OCI-LY7 (cell line): ENCODE data around the gene TIMM8B. TPM values are rescaled to one million over a fixed set of nuclear protein-coding genes. Genes with fewer than 3 reads are reported as not detected.

Source experiments
- BruUV-seq: library from RNA; stranded (reverse); fragments of 400-500 nt; replicated peaks from 2 replicates; lab custom pipeline; 2021; lab: Mats Ljungman, UMichigan
- CTCF ChIA-PET: fragments of 300-600 bp; sonication (Branson Sonifier 250); formaldehyde crosslinking; loops from one replicate; lab custom pipeline; 2022; ENCODE audit warnings: antibody characterized with exemption; ENCODE audit not compliant: unreplicated experiment; lab: Charles Lee
- POLR2A ChIA-PET: fragments of 300-600 bp; sonication (Branson Sonifier 250); formaldehyde crosslinking; loops from one replicate; lab custom pipeline; 2022; ENCODE audit warnings: antibody characterized with exemption; lab: Charles Lee
- DNase-seq: peaks from one replicate; pipeline ENCODE4 v3.0.0-alpha.2; 2015; ENCODE audit warnings: low spot score
- H2AFZ ChIP-seq: fragments of 200-600 bp; sonication (generic), shearing (Covaris generic); 2 replicates; pipeline ENCODE4 v1.6.1; 2014; ENCODE audit warnings: mild to moderate bottlenecking, antibody characterized with exemption, low read length, moderate library complexity
- H3K27ac ChIP-seq: fragments of 200-600 bp; sonication (generic); 2 replicates; pipeline ENCODE4 v1.5.1; 2014; ENCODE audit warnings: mixed run types, low read depth, mild to moderate bottlenecking, moderate library complexity, low read length, inconsistent platforms; ENCODE audit not compliant: poor library complexity, severe bottlenecking
- H3K36me3 ChIP-seq: fragments of 200-600 bp; sonication (generic); 2 replicates; pipeline ENCODE4 v1.6.1; 2014; ENCODE audit warnings: mild to moderate bottlenecking, antibody characterized with exemption, low read length, moderate library complexity, mixed read lengths; ENCODE audit not compliant: insufficient read depth
- H3K4me1 ChIP-seq: fragments of 200-600 bp; sonication (generic); 2 replicates; pipeline ENCODE4 v1.5.1; 2014; ENCODE audit warnings: mild to moderate bottlenecking, low read length; ENCODE audit not compliant: insufficient read depth, poor library complexity, severe bottlenecking
- H3K4me2 ChIP-seq: fragments of 200-600 bp; sonication (generic); 2 replicates; pipeline ENCODE4 v1.6.1; 2014; ENCODE audit warnings: mild to moderate bottlenecking, low read length
- H3K4me3 ChIP-seq: fragments of 200-600 bp; sonication (generic); 2 replicates; pipeline ENCODE4 v1.5.1; 2014; ENCODE audit warnings: mild to moderate bottlenecking, low read depth, low read length; ENCODE audit not compliant: poor library complexity, severe bottlenecking
- H3K79me2 ChIP-seq: fragments of 200-600 bp; sonication (generic); 2 replicates; pipeline ENCODE4 v1.6.1; 2016; ENCODE audit warnings: low read depth, mild to moderate bottlenecking, low read length, moderate library complexity, mixed read lengths; ENCODE audit not compliant: insufficient read depth
- H3K9me2 ChIP-seq: fragments of 200-600 bp; sonication (generic); 2 replicates; pipeline ENCODE4 v1.6.1; 2016; ENCODE audit warnings: mild to moderate bottlenecking, low read length, mixed read lengths; ENCODE audit not compliant: insufficient read depth
- H3K9me3 ChIP-seq: fragments of 200-600 bp; sonication (generic); 2 replicates; pipeline ENCODE4 v1.6.1; 2014; ENCODE audit warnings: mild to moderate bottlenecking, mixed run types, low read length, mixed read lengths
- H4K20me1 ChIP-seq: fragments of 200-600 bp; sonication (generic); 2 replicates; pipeline ENCODE4 v1.6.1; 2014; ENCODE audit warnings: mild to moderate bottlenecking, antibody characterized with exemption, low read length, moderate library complexity, mixed read lengths; ENCODE audit not compliant: insufficient read depth
- CTCF ChIP-seq: fragments of 200-600 bp; sonication (generic); conservative IDR thresholded peaks from 2 replicates; pipeline ENCODE4 v1.5.1; 2014; ENCODE audit warnings: mild to moderate bottlenecking, antibody characterized with exemption, low read length, moderate library complexity, mixed read lengths
- EZH2phosphoT487 ChIP-seq: fragments of 200-600 bp; sonication (generic); IDR thresholded peaks from 2 replicates; pipeline ENCODE4 v1.6.1; 2018; ENCODE audit warnings: low read depth, borderline replicate concordance, mild to moderate bottlenecking, mixed run types, antibody characterized with exemption, low read length, moderate library complexity, mixed read lengths
- intact Hi-C: fragments of 100-400 bp; cut with micrococcal nuclease; formaldehyde crosslinking; loops from one replicate; pipeline ENCODE4 v1.10.0; 2022; ENCODE audit not compliant: unreplicated experiment
- total RNA-seq, 2 experiments: library from RNA; depleted of rRNA in 1 of 2; stranded (reverse); fragments of >200 nt in 1 of 2; shearing (Covaris generic) in 1 of 2; gene quantifications; 2 replicates each; pipeline ENCODE4 v1.2.3, GENCODE V29; 2014 to 2022

TIMM8B gene
- total RNA-seq, 2 experiments from 2014 or later = 58.2 to 71.3 TPM

GRCh38 chr11:112113539-112114457 lies 27.2 kb upstream of the TIMM8B start:
- ChIA-PET POLR2A (interaction anchor here (0.6 to 1.4 kb wide), 5 partner anchors 13 to 181 kb away, joined by 3 to 4 read pairs (median 3); no protein-coding TSS in a partner anchor), CTCF (interaction anchor here (0.5 to 1.8 kb wide), 3 partner anchors 8 to 167 kb away, joined by 3 to 5 read pairs (median 5); no protein-coding TSS in a partner anchor)
- no peaks in the 10 kb centered on the region for H3K36me3 ChIP-seq
- peak overlapping the region; percentile 7; the same call in 1 of the 2 replicates for H2AFZ ChIP-seq
- H4K20me1 ChIP-seq = no peaks in the 10 kb centered on the region
- peak; percentile 67 for DNase-seq
- no TSS peak for BruUV-seq
- no peaks in the 10 kb centered on the region for H3K79me2 ChIP-seq
- TF ChIP-seq CTCF (peak; percentile 84), EZH2phosphoT487 (no peak)
- intact Hi-C loops = loop anchor here (2.0 kb wide), 1 partner anchor 167 kb away; no protein-coding TSS in a partner anchor
- 0 out of 2 replicates have a peak, but pooled peaks cover 7% of the 10 kb centered on the region for H3K9me3 ChIP-seq
- no peaks in the 10 kb centered on the region for H3K9me2 ChIP-seq
- H3K27ac ChIP-seq = no peak overlapping the region
- no peak overlapping the region for H3K4me3 ChIP-seq
- H3K4me1 ChIP-seq = no peaks in the 10 kb centered on the region
- no peak overlapping the region for H3K4me2 ChIP-seq

GRCh38 chr11:112106070-112106469 lies 19.5 kb upstream of the TIMM8B start:
- no peak for DNase-seq
- H3K27ac ChIP-seq = no peak overlapping the region
- H3K4me2 ChIP-seq = no peak overlapping the region
- H3K79me2 ChIP-seq = no peaks in the 10 kb centered on the region
- ChIA-PET CTCF (no interaction called here), POLR2A (interaction anchor here (0.6 kb wide), 1 partner anchor 64 kb away, joined by 4 read pairs; no protein-coding TSS in a partner anchor)
- TF ChIP-seq EZH2phosphoT487 = no peak
- TF ChIP-seq CTCF = no peak
- H3K4me3 ChIP-seq = no peak overlapping the region
- H3K4me1 ChIP-seq = no peaks in the 10 kb centered on the region
- H3K36me3 ChIP-seq = no peaks in the 10 kb centered on the region
- H4K20me1 ChIP-seq = no peaks in the 10 kb centered on the region
- BruUV-seq = no TSS peak
- H3K9me2 ChIP-seq = no peaks in the 10 kb centered on the region
- H3K9me3 ChIP-seq = 0 out of 2 replicates have a peak, but pooled peaks cover 7% of the 10 kb centered on the region
- H2AFZ ChIP-seq = no peak overlapping the region
- intact Hi-C loops = no loop called here
